Vagina (tissue), 2 donors: ENCODE data around the gene IGHMBP2. TPM values are rescaled to one million over a fixed set of nuclear protein-coding genes. Genes with fewer than 3 reads are reported as not detected.

Source experiments
- DNase-seq, 2 donors: peaks; one replicate each; pipeline ENCODE4 v3.0.0-alpha.2; 2017; ENCODE audit errors: extremely low spot score in 2 of 2
- H3K27ac ChIP-seq: fragments of 200-600 bp; sonication (generic); one replicate; pipeline ENCODE4 v1.5.1; 2019
- H3K27me3 ChIP-seq: fragments of 200-600 bp; sonication (generic); one replicate; pipeline ENCODE4 v1.5.1; 2019
- H3K36me3 ChIP-seq, 2 donors: fragments of 200-600 bp; sonication (generic); one replicate each; pipeline ENCODE4 v1.5.1; 2017 to 2019
- H3K4me1 ChIP-seq: fragments of 200-600 bp; sonication (generic); one replicate; pipeline ENCODE4 v1.5.1; 2019
- H3K4me3 ChIP-seq, 2 donors: fragments of 200-600 bp; sonication (generic); 1 replicate in 1 of 2; 2 replicates in 1 of 2; pipeline ENCODE4 v1.5.1; 2016 to 2019
- H3K9me3 ChIP-seq: fragments of 200-600 bp; sonication (generic); one replicate; pipeline ENCODE4 v1.5.1; 2019
- POLR2A ChIP-seq, 2 donors: fragments of 450-650 bp; IDR thresholded peaks; one replicate each; pipeline ENCODE4 v1.6.1; 2017; ENCODE audit warnings: antibody characterized with exemption in 2 of 2, mild to moderate bottlenecking in 2 of 2, moderate library complexity in 2 of 2
- POLR2AphosphoS5 ChIP-seq, 2 donors: sonication (generic); formaldehyde crosslinking; IDR thresholded peaks; one replicate each; pipeline ENCODE4 v1.9.0; 2017; ENCODE audit warnings: antibody characterized with exemption in 2 of 2, mild to moderate bottlenecking in 2 of 2, low read depth in 1 of 2; ENCODE audit not compliant: insufficient read depth in 1 of 2
- intact Hi-C: fragments of 100-400 bp; cut with DNase I; formaldehyde crosslinking; loops from one replicate; pipeline ENCODE4 v1.15.1; 2023
- total RNA-seq: library from RNA; depleted of rRNA; stranded (reverse); fragments of >200 nt; gene quantifications from one replicate; pipeline ENCODE4 v1.2.3, GENCODE V29; 2016
- TF ChIP-seq, protein P1 (sequence below), 3 experiments: fragments of 450-650 bp in 2 of 3; fragments of 200-600 bp in 1 of 3; sonication (generic) in 1 of 3; IDR thresholded peaks; one replicate each; pipeline ENCODE4 v1.5.1; 2017 to 2019; ENCODE audit warnings: antibody characterized with exemption in 3 of 3, mild to moderate bottlenecking in 2 of 3, moderate library complexity in 2 of 3

IGHMBP2 gene
- total RNA-seq, 1 donor from 2014 or later, result 8.3 TPM

DNA sequence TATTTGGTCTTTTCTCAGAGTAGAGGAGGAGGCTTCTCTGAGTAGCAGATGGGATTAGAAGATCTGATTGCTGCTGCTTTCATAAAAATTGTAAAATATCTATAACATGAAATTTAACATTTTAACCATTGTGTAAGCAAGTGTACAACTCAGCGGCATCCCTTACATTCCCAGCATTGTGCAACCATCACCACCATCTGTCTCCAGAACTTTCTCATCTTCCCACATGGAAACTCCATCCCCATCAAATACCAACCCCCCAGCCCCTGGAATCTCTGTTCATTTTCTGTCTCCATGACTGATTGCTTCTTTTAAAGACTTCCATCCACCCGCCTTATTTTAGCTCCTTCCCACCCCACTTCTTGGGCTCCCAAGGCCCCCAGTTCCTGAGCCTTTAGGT is 44.8 kb downstream of the IGHMBP2 start:
- intact Hi-C loops, result loop anchor here (5.0 kb wide), 1 partner anchor 54 kb away; no protein-coding TSS in a partner anchor

DNA sequence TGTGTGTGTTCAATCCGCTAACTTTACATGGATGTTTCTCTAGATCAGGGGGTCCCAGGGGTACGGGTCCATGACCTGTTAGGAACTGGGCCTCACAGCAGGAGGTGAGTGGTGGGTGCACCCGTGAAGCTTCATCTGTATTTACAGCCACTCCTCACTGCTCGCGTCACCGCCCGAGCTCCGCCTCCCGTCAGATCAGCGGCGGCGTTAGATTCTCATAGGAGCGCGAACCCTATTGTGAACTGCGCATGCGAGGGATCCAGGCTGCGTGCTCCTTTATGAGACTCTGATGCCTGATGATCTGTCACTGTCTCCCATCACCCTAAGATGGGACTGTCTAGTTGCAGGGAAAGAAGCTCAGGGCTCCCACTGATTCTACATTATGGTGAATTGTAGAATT is 45.2 kb downstream of the IGHMBP2 start:
- intact Hi-C loops, result loop anchor here (5.0 kb wide), 1 partner anchor 53 kb away; no protein-coding TSS in a partner anchor

More for the DNA sequence above, 44.8 kb downstream of the IGHMBP2 start:
- no peaks in the 10 kb centered on the region for H3K27me3 ChIP-seq
- no peaks in the 10 kb centered on the region for H3K36me3 ChIP-seq
- no peak overlapping the region for H3K4me3 ChIP-seq
- TF ChIP-seq POLR2A (IDR thresholded peaks at IDR 0.05), result no peak
- no peak for TF ChIP-seq POLR2AphosphoS5 (IDR thresholded peaks at IDR 0.05; ENCODE audit: insufficient read depth in 1 of 2, low read depth in 1 of 2)
- TF ChIP-seq, protein P1, sequence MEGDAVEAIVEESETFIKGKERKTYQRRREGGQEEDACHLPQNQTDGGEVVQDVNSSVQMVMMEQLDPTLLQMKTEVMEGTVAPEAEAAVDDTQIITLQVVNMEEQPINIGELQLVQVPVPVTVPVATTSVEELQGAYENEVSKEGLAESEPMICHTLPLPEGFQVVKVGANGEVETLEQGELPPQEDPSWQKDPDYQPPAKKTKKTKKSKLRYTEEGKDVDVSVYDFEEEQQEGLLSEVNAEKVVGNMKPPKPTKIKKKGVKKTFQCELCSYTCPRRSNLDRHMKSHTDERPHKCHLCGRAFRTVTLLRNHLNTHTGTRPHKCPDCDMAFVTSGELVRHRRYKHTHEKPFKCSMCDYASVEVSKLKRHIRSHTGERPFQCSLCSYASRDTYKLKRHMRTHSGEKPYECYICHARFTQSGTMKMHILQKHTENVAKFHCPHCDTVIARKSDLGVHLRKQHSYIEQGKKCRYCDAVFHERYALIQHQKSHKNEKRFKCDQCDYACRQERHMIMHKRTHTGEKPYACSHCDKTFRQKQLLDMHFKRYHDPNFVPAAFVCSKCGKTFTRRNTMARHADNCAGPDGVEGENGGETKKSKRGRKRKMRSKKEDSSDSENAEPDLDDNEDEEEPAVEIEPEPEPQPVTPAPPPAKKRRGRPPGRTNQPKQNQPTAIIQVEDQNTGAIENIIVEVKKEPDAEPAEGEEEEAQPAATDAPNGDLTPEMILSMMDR (IDR thresholded peaks at IDR 0.05), result no peak
- H3K27ac ChIP-seq, result no peak overlapping the region
- H3K9me3 ChIP-seq, result no peaks in the 10 kb centered on the region
- no peak for DNase-seq
- H3K4me1 ChIP-seq, result peaks cover 5% of the 10 kb centered on the region

DNA sequence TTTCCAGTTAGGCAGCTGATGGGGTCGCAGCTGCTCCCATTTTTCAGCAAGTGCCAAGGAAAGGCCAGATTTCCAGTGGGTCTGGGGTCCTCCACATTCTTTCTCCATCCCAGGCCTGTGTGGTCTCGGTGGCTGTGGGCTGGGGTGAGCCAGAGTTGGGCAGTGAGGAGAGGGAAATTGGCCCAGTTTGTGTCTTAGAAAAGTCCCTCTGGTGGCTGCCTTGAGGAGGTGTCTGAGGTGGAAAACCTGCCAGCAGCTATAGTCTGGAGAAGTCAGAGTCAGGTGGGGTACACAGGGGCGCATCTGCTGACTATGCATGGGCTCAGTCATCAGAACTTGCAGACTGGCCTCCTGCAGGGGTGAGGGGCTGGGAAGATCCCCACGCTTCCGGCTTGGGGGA is 46.6 kb downstream of the IGHMBP2 start:
- no peak overlapping the region for H3K4me3 ChIP-seq
- no peaks in the 10 kb centered on the region for H3K36me3 ChIP-seq
- H3K4me1 ChIP-seq, result peaks cover 11% of the 10 kb centered on the region
- H3K27ac ChIP-seq, result no peak overlapping the region
- no peaks in the 10 kb centered on the region for H3K9me3 ChIP-seq
- intact Hi-C loops, result no loop called here
- DNase-seq, result no peak
- no peaks in the 10 kb centered on the region for H3K27me3 ChIP-seq
- TF ChIP-seq, protein P1 (IDR thresholded peaks at IDR 0.05), result no peak
- TF ChIP-seq POLR2AphosphoS5 (IDR thresholded peaks at IDR 0.05; ENCODE audit: insufficient read depth in 1 of 2, low read depth in 1 of 2) (no peak), POLR2A (IDR thresholded peaks at IDR 0.05) (no peak)

More for the DNA sequence above, 45.2 kb downstream of the IGHMBP2 start:
- no peak overlapping the region for H3K27ac ChIP-seq
- H3K27me3 ChIP-seq, result no peaks in the 10 kb centered on the region
- no peak for DNase-seq
- no peak overlapping the region for H3K4me3 ChIP-seq
- TF ChIP-seq, protein P1 (IDR thresholded peaks at IDR 0.05), result no peak
- TF ChIP-seq POLR2A (IDR thresholded peaks at IDR 0.05) (no peak), POLR2AphosphoS5 (IDR thresholded peaks at IDR 0.05; ENCODE audit: insufficient read depth in 1 of 2, low read depth in 1 of 2) (no peak)
- no peaks in the 10 kb centered on the region for H3K36me3 ChIP-seq
- H3K9me3 ChIP-seq, result no peaks in the 10 kb centered on the region
- peaks cover 5% of the 10 kb centered on the region for H3K4me1 ChIP-seq

DNA sequence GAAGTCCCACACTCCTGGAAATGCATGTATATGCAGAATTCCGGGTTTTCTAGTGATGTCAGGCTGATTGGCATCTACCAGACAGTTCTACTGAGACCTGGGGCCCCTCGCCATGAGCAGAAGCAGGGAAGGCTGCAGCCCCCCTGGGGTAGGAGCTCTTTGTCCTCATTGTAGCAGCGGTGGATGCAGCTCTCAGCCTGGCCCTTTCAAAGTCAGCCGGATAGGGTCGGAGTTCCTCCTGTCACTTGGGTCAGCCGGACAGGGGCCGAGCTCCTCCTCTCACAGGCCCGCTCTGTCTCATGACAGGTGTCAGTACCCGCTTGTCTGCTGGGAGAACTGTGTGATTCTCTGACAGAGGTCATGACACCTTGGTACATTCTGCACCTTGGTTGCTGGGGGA is 47.1 kb downstream of the IGHMBP2 start:
- Histone ChIP-seq H3K27me3 (no peaks in the 10 kb centered on the region), H3K36me3 (no peaks in the 10 kb centered on the region), H3K4me1 (peaks cover 15% of the 10 kb centered on the region), H3K9me3 (no peaks in the 10 kb centered on the region), H3K27ac (no peak overlapping the region), H3K4me3 (no peak overlapping the region)
- DNase-seq, result no peak
- intact Hi-C loops, result no loop called here
- no peak for TF ChIP-seq POLR2AphosphoS5 (IDR thresholded peaks at IDR 0.05; ENCODE audit: insufficient read depth in 1 of 2, low read depth in 1 of 2)
- TF ChIP-seq POLR2A (IDR thresholded peaks at IDR 0.05), result no peak
- TF ChIP-seq, protein P1 (IDR thresholded peaks at IDR 0.05), result no peak

DNA sequence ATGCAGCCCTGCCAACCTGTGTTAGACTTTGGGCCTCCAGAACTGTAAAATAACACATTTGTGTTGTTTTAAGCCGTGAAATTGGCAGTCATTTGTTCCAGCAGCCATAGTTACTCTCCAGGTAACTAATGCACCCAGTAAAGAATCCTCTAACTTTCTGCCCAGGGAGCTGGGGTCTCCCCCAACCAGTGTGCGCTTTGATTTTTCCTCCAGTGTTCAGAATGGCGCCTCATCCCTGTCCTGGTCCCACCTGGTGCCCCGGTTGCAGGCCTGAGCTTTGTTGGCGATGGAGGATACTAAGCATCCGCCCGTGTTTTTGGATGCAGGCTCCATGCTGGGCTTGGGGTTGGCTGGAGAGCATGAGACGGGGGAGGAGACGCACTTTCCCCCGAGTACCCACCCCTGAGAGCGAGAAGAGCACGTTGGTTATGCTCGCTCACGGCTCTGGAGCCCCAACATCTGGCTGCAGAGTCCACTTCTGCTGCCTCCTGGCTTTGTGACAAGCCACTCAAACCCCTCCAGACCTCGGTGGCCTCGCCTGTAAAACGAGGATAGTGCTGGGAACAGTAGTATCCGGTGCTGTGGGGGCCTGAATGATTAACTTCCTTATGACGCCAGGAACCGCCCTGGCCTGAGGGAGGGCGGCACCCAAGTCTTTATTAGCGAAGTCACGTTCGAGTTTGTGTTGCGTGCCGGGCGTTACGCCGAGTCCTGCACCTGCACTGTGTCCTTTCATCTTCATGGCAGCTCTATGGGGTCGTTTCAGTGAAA is 51.3 kb downstream of the IGHMBP2 start:
- Histone ChIP-seq H3K27ac (no peak overlapping the region), H3K36me3 (no peaks in the 10 kb centered on the region), H3K4me1 (peaks cover 10% of the 10 kb centered on the region), H3K4me3 (peak overlapping the region; percentile 13 to 17), H3K27me3 (no peaks in the 10 kb centered on the region), H3K9me3 (no peaks in the 10 kb centered on the region)
- TF ChIP-seq POLR2A (IDR thresholded peaks at IDR 0.05), result no peak
- TF ChIP-seq POLR2AphosphoS5 (IDR thresholded peaks at IDR 0.05; ENCODE audit: insufficient read depth in 1 of 2, low read depth in 1 of 2), result peak in 1 of 2 donors; percentile 66
- DNase-seq, result no peak
- intact Hi-C loops, result no loop called here
